ENCODE data around the gene TMEM165.
A peak's percentile ranks its signal among the peaks of the same experiment; 100 is the strongest.

The TMEM165 gene

DNA sequence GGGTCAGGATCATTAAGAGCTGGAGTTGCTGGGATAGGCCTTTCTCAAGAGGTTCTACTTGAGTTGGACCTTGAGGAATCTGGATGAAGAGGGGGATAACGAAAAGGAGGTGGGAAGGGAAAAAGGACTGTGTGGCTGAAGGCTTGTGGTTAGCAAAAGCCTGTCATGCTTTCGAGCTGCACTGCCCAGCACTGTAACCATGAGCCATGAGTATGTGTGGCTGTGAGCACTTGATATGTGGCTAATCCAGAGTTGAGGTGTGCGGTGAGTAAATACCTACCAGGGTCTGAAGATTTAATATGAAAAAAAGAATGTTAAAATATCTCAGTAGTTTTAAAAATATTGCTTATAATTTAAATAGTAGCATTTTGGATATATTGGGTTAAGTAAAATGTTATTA lies 11.4 kb downstream of the TMEM165 start:
- DNase-seq = no peak

DNA sequence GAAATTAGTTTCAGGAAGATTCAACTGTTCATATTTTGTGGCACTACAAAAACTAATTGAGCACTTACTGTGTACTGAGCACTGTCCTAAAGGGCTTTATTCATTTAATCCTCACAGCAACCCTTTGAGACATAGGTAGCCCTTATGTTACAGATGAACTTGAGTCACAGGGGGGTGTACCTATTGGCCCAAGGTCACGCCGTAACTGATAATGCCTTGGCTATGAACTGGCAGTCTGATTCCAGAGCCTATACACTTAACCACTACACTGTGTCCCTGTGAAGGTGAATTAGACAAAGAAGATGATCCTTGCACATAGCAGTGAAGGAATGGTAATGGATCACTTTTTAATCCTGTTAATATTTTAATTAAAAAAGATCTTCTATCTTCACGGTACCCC lies 12.0 kb downstream of the TMEM165 start:
- no peak for DNase-seq

DNA sequence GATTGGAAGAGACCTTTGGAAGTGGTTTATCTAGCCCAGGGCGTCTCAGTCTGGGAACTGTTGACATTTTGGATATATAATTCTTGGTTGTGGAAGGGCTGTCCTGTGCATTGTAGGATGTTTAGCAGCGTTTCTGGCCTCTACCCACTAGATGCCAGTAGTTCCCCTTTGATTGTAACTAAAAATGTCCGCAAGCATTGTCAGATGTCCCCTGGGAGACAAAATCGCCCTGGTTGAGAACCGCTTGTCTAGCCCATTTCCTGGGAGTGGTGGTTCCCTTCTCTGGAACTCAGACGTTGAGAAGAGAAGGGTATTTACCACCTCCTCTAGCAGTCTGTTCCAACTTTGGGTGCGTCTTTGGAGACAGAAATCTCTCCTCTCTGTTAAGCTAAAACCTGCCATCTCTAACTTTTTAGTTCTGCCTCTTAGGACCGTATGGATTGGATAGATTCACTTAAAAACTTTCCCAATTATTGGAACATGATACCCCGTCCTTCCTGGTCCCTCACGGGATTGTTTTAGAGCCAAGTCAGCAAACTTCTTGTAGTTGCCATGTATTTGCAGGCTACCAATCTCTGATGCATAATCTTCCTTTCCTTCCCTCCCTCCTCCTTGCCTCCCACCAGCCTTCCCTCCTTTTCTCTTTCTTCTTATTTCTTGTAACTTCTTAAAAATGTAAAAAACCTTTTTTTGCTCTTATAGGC lies 13.9 kb downstream of the TMEM165 start:
- peak; percentile 93 to 97 for DNase-seq

DNA sequence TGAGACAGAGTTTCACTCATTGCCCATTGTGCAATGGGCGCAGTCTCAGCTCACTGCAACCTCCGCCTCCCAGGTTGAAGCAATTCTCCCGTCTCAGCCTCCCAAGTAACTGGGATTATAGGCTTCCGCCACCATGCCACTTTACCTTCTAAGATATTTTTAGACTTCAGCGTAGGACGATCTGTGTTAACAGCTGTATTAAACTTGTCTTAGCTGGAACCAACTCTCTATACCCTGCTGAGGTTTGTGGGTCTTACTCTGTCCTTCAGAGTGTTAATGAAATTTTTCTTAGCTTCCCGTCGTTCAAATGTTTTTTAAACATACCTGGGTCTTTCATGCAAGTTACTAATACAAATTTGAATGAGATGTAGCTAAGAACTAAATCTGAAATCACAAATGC lies 14.7 kb downstream of the TMEM165 start:
- DNase-seq = no peak

DNA sequence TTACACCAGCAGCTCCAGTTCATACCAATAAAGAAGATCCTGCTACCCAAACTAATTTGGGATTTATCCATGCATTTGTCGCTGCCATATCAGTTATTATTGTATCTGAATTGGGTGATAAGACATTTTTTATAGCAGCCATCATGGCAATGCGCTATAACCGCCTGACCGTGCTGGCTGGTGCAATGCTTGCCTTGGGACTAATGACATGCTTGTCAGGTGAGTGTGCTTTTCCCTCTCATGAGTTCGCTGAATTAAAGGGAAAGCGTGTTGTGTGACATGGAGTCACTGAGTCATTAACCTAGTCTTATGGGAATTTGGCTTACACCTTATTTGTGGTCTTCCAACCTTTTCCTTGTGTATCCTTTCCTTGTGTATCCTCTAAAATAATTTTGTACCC lies 15.9 kb downstream of the TMEM165 start:
- no peak for DNase-seq

DNA sequence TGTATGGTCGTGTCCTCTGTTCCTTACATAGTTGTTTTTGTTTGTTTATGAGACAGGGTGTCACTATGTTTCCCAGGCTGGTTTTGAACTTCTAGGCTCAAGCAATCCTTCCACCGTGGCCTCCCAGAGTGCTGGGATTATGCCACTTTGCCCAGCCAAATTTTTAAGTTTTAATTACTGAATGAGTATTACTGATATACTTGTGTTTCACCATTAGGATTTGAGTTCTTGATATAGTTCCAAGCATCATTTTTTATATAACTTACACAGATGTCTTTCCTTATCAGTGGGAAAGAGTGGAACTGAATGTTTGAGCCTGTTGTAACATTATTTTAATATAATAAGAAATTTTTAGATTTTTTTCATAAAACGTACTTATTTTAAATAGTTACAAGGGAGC lies 20.4 kb downstream of the TMEM165 start:
- no peak for DNase-seq

DNA sequence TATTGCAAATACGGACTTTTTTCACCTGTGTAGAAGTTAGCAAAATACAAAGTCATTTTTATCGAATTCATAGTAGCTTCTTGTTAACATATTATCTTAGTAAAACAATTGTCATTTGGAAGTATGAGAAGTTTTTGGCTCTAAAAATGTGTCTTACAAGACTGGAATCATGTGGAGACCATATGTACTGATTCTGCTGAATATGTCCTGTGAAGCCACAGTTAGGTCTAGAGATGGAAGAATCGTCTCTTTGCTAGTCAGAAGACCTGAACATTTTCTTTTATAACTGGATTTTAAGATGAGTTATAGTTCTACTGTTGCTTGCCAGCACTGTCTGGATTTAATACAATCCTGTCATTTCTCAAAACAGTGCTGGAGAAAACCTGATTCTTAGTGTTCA lies 29.0 kb downstream of the TMEM165 start:
- DNase-seq = no peak

DNA sequence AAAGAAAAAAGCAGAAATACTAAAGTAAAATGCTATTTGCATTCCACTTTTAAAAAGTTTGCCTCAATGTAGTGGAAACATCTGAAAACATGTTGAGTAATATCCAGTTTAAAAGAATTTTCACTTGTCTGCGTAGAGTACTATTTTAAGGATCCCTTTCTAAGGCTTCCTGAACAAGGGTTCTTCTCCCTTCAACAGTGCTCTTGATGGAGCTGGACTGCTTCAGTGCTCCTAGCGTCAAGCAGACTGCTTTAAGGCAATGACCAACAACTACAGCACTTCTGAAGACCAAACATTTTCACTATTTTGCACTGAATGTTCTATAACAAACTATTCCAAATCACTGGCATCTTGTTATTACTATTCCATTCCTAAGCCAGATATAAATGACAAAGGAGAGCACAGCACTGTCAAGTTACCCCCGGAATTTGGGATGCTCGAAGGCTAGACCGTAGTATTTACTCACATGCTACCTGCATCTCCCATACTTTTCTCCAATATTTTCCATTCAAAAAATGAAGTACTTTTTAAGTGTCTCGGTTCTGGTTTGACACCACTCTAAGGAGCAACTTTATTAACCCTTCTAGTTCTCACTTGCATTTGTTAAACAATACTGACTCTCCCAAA lies 36.1 kb downstream of the TMEM165 start:
- no peak for DNase-seq

DNA sequence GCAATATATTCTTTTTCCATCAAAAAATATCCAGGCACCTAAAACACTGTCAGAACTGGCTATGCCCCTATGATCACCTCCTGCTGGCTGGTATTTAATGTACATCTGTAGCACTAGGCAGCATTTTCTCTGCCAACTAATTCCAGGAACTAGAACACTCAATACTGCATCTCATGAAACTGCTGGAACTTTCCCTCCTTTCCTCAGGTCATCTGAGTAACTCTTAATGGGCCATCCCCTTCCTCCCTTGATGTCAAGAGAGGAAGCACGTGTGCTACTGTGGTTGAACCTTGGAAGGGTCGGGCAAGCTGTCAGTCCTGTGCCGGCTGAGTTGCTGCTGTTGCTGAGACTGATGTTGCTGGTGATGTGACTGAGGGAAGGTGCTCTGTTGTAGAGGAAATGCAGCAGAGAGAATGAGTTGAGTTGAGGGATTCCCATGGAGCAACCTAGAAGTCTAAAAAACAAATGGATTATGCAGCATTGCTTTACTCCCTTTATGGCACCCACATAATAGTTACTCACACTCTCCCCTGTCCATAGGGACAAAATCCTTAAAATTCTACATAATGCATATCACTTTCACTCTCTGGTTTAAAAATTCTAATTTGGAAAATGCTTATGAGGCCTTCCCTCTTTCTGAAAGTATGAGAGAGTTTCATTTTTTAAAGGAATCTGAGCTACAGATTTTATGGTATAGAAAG lies 39.5 kb downstream of the TMEM165 start:
- DNase-seq = peak; percentile 91 to 95

DNA sequence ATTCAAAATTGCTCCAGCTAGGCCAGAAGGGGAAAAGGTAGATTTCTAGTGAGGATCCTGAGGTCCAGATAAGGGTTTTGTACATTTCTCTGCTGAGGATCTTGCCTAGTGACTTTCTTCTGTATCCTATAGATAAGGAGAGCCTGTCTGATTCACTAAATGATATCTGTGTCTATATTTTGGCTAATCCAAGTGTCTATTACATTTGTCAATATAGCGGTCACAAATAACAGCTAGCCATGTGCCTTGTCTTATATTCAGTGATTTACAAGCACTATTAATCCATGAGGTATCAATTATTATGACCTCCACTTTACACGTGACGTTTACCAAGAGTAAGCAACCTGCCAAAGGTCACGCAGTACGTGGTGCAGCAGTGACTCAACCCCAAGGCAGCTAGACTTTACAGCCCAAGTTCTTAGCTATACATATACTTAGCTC lies 41.6 kb downstream of the TMEM165 start:
- no peak for DNase-seq

DNA sequence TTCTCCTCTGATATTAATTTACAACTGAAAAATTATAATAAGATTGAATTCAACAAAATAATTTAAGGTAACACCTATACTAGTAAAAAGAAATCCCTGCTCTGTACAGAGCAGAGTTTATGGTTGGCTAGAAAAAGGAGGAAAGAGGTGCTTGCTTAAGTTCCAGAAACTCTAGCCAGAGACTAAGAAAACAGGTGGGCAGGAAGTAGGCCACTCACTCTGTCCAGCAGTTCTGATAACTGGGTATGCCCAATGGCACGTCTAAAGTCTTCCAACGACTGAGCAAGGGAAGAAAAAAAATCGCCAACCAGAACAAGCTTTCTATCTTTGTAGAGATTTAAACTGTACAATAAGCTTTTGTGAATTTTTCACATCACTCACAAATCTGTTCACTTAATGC lies 42.1 kb downstream of the TMEM165 start:
- DNase-seq = no peak

DNA sequence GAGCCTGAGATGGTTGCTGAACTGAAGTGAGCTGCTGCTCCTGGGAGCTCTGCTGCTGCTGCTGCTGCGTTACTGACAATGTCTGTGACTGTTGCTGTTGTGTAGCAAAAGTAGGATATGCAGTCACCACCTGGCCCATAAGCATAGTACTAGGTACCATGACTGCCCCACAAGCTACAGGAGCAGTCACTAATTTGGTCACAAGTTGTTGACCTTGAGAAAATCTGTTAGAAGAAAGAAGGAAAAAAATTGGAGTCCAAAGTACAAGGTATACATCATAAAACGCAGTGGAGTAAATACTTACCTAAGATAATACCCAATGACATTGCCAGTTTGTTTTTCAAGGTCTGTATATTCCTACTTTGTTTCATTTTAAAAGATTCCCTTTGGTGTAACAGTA lies 42.6 kb downstream of the TMEM165 start:
- no peak for DNase-seq

DNA sequence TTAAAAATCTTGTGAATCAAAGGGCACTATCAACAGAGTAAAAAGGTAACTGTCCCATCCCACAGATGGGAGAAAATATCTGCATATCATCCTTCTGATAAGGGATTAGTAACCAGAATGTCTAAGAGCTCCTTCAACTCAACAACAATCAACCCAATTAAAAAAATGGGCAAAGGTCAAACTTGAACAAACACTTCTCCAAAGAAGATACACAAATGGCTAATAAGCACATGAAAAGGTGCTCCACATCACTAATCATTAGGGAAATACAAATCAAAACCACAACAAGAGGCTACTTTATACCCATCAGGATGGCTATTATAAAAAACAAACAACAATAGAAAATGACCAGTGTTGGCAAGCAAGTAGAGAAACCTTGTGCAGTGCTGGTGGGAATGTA lies 43.3 kb downstream of the TMEM165 start:
- no peak for DNase-seq

DNA sequence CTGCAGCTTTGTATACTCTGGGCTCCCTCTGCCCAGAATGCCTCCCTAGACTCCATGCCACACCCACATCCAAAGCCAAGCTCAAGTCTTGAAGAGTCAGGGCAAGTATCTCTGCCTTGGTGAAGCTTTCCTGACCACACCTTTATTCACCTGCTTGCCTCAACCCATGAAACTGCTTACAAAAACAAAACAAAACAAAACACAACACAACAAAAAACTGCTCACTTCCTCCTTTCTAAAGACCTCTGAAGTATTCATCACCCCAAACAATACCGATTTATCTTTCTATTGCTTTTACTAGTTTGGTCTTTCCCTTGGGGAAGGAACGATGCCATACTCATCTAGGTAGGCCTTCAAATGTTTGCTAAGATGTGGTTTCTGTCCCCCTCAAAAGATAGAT lies 45.0 kb downstream of the TMEM165 start:
- no peak for DNase-seq

DNA sequence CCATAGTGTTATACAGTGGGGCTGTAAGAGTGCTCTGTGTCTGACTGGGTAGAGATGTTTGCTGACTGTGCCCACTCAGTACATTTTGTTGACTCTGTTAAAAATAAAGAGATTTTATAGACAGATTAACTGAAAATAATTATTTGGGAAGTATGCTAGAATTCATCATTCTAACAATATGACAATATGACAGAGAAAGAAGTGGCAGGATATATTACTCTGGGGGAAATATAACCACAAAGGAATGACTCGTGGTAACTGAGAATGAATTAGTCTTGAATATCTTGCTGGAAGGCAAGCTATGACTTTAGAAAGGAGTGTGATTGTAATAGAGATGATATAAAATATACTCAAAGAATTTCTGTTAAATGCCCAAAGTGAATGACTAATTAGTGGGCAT lies 46.8 kb downstream of the TMEM165 start:
- no peak for DNase-seq

DNA sequence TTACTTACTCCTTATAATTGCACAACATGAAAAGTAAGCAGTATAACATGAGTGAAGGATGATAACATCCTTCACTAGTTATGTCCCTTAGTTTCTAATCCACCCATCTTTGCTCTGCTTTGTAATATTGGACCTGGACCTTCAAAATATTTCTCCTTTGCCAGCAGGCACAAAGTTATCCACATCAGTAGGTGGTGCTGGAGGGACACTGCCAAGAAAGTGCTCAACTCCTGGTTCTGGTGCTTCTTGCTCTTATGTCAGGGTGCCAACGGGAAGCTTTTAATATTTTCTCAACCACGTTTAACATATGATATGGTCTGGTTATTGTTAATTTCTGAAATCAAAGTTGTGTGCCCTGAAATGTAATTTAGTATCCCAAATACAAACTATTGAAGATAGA lies 49.1 kb downstream of the TMEM165 start:
- peak; percentile 58 to 74 for DNase-seq

DNA sequence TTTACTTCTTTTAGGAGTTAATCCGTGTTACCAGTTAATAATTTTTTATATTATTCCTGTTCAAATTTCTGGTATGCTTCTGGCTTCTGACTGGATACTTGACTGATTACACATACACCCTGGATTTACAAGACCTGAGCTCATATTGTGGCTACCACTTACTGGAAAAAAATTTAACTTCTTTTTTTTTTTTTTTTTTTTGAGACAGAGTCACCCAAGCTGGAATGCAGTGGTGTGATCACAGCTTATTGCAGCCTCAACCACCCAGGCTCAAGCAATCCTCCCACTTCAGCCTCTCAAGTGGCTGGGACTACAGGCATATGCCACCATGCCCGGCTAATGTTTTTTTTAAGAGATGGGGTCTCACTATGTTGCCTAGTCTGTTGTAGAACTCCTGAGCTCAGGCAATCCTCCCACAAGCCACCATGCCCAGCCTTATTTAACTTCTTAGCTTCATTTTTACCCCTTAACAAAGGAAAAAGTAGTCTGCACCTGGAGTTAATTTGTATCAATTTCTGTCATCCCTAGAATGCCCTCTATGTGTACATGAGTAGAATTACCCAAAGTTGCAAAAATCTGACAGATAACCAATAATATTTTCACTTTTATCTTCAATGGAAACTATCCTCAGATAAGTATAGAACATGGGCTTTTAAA lies 50.3 kb downstream of the TMEM165 start:
- DNase-seq = peak; percentile 24 to 50

DNA sequence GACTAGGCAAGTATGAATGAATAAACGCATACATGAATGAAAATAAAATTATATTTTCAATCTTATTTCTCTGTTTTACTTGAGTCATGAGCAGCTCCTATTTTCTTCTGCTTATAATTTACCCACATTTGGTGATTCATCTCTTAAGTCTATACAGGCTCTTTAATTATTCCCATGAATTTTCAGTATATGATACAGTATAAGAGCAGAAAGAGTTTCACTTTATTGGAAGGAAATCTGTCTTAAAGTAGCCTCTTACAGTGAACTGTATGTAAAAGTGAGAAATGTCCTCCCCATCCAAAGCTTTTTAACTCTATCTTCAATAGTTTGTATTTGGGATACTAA lies 50.8 kb downstream of the TMEM165 start:
- no peak for DNase-seq

DNA sequence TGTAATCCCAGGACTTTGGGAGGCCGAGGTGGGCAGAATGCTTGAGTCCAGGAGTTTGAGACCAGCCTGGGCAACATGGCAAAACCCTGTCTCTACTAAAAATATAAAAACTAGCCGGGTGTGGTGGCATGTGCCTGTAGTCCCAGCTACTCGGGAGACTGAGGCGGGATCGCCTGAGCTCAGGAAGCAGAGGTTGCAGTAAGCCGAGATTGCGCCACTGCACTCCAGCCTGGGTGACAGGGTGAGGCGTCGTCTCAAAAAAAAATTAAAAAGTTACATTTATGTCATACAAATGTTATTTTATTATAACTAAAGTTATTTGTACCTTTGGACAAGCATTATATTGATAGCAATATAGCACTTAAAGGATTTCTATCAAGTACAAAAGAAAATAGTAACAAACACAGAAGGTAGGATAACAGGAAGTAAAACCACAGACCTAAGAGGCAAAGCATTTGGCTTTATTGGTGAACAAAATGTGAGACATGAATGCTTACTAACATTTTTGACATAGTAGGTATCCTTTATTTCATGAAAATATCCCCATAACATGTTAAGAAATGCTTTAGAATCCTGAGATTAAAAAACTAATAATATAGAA lies 51.5 kb downstream of the TMEM165 start:
- no peak for DNase-seq

DNA sequence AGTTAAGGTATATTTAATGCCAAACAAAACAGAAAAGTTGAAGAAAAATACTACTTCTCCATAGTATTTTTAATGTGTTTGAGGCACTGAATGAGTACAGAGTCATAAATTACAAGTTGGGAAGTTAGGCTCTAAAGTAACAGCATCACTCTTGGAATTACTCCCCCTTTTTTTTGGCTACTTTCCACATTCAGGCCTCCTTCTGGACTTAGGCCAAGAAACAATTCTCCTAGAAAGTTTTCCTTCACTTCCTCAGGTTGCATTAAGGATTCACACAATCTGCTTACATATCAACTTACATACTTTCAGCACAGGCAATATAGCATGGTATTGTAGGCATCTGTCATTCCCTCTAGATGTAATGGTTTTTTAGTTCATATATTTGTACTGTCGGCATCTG lies 52.1 kb downstream of the TMEM165 start:
- DNase-seq = no peak

DNA sequence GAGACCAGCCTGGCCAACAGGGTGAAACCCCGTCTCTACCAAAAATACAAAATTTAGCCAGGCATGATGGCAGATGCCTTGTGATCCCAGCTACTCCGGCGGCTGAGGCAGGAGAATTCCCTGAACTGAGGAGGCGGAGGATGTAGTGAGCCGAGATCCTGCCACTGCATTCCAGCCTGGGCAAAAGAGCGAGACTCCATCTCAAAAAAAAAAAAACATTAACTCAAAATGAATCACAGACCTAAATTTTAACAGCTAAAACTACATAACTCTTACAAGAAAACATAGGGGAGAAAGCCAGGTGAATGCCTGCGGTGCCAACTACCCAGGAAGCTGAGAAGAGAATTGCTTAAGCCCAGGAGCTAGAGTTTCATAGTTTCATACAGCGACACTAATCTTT lies 54.8 kb downstream of the TMEM165 start:
- DNase-seq = no peak

DNA sequence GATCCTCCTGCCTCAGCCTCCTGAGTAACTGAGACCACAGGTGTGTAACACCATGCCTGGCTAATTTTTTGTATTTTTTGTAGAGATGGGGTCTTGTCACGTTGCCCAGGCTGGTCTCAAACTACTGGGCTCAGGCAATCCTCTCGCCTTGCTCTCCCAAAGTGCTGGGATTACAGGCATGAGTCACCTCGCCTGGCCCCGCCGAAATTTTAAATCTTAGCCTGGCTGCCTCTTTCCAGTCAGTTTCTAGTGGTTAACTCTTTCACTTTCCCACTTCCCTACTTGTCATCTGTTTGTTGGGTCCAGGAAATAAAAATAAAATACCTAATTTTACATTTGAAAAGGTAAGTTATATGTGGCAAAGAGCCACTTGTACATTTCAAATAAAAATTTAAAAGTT lies 62.4 kb downstream of the TMEM165 start:
- DNase-seq = no peak

DNA sequence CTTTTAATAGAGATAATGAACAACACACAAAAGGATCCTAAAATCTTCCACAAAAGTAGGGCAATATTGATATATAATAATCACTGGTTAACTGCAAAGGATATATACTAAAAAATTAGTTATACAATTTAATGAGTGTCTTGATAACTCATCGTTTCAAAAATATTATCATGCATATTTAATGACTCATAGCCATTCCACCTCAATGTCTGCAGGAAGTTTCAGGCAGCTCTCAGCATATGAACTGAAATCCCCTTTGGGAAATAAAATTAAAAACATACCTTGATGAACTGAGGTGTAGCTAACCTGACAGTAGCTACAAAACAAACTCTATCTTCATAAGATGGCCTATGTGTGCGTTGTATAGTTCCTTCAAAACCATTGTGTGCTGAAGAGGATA lies 62.9 kb downstream of the TMEM165 start:
- no peak for DNase-seq

DNA sequence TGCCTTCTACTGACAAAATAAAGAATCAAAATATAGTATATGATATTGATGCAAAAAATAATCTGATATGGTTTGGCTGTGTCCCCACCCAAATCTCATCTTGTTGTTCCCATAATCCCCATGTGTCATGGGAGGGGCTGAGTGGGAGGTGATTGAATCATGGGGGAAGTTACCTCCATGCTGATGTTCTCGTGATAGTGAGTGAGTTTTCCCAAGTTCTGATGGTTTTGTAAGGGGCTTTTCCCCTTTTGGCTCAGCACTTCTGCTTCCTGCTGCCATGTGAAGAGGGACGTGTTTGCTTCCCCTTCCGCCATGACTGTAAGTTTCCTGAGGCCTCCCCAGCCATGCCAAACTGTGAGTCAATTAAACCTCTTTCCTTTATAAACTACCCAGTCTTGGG lies 70.2 kb downstream of the TMEM165 start:
- DNase-seq = no peak

All from Kasumi-1 (cell line).